Ovary (tissue), 3 donors: ENCODE results near the gene MYOC.

ENCODE experiments used
- EP300 ChIP-seq: sonication (generic); formaldehyde crosslinking; IDR thresholded peaks from one replicate; pipeline ENCODE4 v1.6.1; 2017; ENCODE audit warnings: antibody characterized with exemption
- POLR2A ChIP-seq: fragments of 450-650 bp; IDR thresholded peaks from one replicate; pipeline ENCODE4 v1.6.1; 2017; ENCODE audit warnings: antibody characterized with exemption, mild to moderate bottlenecking, moderate library complexity
- TF ChIP-seq, protein P1 (sequence below), 3 donors: fragments of 450-650 bp in 2 of 3; fragments of 200-600 bp in 1 of 3; IDR thresholded peaks; one replicate each; pipeline versions ENCODE4 v1.5.1 to v1.8.0; 2016 to 2022; ENCODE audit warnings: antibody characterized with exemption in 3 of 3, mild to moderate bottlenecking in 1 of 3
- donor health status: DM: no; HTN: no; CAD: no.

DNA sequence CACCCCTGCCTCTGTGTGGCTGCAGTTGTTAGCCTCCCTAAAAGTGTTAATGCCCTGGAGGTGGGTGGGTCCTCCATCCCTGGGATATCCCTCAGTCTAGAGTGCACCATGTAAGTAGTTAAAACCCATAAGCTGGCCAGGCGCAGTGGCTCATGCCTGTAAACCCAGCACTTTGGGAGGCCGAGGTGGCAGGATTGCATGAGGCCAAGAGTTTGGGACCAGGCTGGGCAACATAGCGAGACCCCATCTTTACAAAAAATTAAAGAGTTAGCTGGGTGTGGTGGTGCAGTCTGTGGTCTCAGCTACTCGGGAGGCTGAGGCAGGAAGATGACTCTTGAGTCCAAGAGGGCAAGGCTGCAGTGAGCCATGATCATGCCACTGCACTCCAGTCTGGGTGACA is 10.3 kb downstream of the MYOC start:
- TF ChIP-seq POLR2A: no peak
- TF ChIP-seq EP300: no peak
- TF ChIP-seq, protein P1, sequence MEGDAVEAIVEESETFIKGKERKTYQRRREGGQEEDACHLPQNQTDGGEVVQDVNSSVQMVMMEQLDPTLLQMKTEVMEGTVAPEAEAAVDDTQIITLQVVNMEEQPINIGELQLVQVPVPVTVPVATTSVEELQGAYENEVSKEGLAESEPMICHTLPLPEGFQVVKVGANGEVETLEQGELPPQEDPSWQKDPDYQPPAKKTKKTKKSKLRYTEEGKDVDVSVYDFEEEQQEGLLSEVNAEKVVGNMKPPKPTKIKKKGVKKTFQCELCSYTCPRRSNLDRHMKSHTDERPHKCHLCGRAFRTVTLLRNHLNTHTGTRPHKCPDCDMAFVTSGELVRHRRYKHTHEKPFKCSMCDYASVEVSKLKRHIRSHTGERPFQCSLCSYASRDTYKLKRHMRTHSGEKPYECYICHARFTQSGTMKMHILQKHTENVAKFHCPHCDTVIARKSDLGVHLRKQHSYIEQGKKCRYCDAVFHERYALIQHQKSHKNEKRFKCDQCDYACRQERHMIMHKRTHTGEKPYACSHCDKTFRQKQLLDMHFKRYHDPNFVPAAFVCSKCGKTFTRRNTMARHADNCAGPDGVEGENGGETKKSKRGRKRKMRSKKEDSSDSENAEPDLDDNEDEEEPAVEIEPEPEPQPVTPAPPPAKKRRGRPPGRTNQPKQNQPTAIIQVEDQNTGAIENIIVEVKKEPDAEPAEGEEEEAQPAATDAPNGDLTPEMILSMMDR (IDR thresholded peaks at IDR 0.05): no peak
